Astrocyte of the cerebellum (primary cell): Measurements from ENCODE around the gene RBMY1F.
"Not testable (repeated sequence)": the region's sequence is repeated elsewhere in the genome, so short reads cannot be mapped to it uniquely, and the experiment has no call there.

Experiments
- DNase-seq: peaks from one replicate; pipeline ENCODE4 v3.0.0-alpha.2; 2011; ENCODE audit warnings: low read depth
- H3K4me3 ChIP-seq: 2 replicates; pipeline ENCODE4 v1.5.1; 2011; ENCODE audit warnings: mild to moderate bottlenecking, low read depth, low read length, moderate library complexity
- in situ Hi-C: cut with HindIII; loops from 2 replicates; pipeline ENCODE4 v1.10.0; 2017; ENCODE audit warnings: low sequenced_read_pairs

RBMY1F gene

DNA sequence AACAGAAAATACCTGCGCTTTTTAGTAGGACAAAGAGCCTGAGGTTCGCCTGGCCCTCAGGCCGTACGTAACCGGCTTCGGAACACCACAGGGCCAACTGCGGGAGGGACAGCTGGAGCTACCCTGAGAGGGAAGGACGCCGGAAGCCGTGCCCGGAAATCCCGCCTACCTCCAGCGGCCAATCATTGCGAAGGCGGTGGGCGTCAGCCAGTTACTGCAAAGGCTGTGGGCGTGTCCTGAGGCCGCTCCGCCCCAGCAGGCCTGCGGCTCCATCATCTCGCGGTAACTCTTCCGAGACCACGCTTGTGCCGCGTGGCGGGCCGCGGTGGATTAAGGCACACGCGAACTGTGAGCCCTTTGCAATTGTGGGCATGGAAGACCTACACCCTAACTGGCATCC, at the start of gene RBMY1F:
Gene RBMY1F (minus strand): TSS at position 101 of the 400 bp plus-strand sequence. CDS start 1,954 bp downstream, outside the sequence.
- in situ Hi-C loops, DNase-seq, H3K4me3 ChIP-seq: not testable (repeated sequence)

GRCh38 chrY:22151144-22151543, 31.6 kb downstream of the RBMY1F start:
- in situ Hi-C loops: not testable (repeated sequence)

GRCh38 chrY:22141011-22141695, 41.6 kb downstream of the RBMY1F start:
- H3K4me3 ChIP-seq, in situ Hi-C loops, DNase-seq: not testable (repeated sequence)

More at GRCh38 chrY:22151144-22151543, 31.6 kb downstream of the RBMY1F start:
- H3K4me3 ChIP-seq, DNase-seq: not testable (repeated sequence)

DNA sequence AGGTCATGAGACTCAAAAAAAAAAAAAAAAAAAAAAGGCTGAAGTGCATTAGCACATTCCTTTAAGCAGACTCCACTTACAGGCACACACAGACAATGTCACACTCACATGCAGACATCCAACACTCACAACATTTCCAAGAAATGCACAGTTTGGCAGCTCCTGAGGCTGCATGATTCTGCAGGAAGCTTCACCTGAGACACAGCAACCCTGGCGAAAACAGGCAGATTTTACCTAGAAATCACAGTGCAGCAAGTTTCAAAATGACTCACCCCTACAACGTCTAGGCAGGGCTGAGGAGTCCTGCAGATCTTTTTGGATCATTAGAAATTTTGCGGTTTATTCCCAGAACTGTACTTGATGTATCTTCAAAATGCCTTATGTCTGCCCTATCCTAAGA, 48.0 kb downstream of the RBMY1F start:
- H3K4me3 ChIP-seq, DNase-seq, in situ Hi-C loops: not testable (repeated sequence)

DNA sequence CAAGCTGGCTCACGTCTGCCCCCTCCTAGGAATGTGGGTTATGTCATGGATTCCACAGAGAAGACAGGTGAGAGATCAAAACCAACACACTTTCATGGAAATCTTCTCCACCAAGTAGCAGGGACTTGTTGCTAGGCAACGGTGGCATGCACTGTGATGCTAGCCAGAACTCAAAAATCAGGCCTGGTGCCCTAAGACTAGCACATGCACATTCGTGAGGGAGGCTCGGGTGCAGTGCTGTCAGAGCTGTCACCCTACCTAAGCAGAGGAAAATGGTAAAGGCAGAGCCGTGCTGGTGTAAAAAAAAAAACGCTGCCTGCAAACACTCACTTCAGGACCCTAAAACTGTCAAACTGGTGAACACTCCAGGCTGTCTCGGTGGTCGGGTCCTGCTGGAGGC, 52.2 kb downstream of the RBMY1F start:
- H3K4me3 ChIP-seq, in situ Hi-C loops, DNase-seq: not testable (repeated sequence)
